ENCODE results near the gene LMNTD2.

The LMNTD2 gene

GRCh38 chr11:550021-550745 lies 10.4 kb downstream of the LMNTD2 start:
- TF ChIP-seq CTCF (IDR thresholded peaks at IDR 0.05; ENCODE audit: low read depth, low read length) = no peak
- no peak for DNase-seq (ENCODE audit: extremely low read depth, low read depth)

DNA sequence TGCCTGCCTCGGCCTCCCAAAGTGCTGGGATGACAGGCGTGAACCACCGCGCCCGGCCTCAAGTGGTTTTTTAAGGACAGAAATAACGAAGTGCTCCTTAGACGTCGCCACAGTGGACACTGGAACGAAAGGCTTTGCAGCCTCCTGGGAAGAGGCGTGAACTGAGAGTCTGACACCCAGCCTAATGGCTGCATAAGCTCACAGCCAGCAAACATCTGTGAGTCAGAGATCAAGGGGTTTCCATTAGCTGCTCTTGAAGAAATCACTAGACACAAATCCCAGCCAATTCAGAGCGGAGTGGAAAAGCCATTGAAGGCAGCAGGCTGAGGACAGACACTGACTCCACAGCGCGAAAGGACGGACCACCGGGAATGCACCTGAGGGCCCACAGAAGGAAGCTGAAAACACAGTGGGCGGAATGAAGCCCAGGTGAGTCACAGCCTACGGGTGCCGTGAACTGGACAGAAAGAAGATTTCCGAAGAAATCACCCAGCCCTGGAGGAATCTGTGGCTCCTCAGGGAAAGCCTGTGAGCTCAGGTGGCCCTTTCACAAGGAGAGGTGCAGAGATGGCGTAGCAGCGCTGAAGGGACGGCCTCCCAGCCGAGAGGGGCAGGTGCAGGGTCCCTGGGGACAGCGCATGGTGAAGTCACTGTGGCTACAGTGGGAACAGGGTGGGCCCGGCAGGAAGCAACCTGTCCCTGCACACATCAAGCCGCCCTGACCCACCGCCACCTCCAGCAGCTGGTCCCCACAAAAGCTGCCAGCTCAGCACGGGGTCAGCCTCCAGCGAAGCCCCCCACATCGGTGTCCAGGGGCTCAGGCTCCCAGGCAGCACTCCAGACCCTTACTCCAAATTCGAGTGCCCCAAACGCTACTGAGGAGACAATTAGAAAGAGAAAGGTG lies 11.6 kb downstream of the LMNTD2 start:
- TF ChIP-seq CTCF (IDR thresholded peaks at IDR 0.05; ENCODE audit: low read depth, low read length) = no peak
- no peak for DNase-seq (ENCODE audit: extremely low read depth, low read depth)

DNA sequence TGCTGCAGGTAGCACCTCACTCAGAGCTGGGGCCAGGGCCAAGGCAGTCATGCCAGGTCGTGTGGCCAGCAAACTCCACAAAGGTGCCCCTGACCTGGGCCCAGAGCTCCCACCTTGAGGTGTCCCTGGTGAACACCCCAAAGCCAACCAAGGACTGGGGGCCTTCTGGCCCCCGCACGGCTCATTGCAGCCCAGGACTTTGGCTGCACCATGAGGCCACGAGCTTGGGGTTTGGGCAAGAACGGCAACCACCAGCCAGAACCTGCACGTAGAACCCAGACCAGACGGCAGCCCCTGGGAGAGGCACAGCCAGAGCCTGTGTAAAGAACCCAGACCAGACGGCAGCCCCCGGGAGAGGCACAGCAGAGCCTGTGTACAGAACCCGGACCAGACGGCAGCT lies 15.4 kb downstream of the LMNTD2 start:
- no peak for DNase-seq (ENCODE audit: extremely low read depth, low read depth)
- no peak for TF ChIP-seq CTCF (IDR thresholded peaks at IDR 0.05; ENCODE audit: low read depth, low read length)

- no peak for DNase-seq (ENCODE audit: extremely low read depth, low read depth)
- TF ChIP-seq CTCF (IDR thresholded peaks at IDR 0.05; ENCODE audit: low read depth, low read length) = no peak
These were observed 15.7 kb downstream of the LMNTD2 start for GRCh38 chr11:544817-545166.

DNA sequence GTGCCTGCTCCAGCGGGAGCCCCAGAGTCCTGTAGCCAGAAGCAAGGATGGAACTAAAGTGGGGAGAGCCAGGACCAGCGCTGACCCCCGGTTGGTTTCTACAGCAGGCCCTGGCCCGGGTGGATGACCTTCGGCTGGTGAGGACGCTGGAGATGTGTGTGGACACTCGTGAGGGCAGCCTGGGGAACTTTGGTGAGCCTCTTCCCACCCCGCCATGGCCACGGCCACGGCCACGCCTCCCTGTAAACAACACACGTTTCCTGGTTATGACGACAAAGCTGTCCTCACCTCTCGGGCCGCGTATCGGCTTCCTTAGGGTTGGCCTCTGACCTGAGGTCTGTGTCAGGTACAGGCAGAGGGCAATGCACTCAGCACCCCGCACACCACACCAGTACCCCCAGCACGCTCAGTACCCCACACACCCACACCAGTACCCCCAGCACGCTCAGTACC lies 19.1 kb downstream of the LMNTD2 start:
- TF ChIP-seq CTCF (IDR thresholded peaks at IDR 0.05; ENCODE audit: low read depth, low read length) = no peak
- no peak for DNase-seq (ENCODE audit: extremely low read depth, low read depth)

DNA sequence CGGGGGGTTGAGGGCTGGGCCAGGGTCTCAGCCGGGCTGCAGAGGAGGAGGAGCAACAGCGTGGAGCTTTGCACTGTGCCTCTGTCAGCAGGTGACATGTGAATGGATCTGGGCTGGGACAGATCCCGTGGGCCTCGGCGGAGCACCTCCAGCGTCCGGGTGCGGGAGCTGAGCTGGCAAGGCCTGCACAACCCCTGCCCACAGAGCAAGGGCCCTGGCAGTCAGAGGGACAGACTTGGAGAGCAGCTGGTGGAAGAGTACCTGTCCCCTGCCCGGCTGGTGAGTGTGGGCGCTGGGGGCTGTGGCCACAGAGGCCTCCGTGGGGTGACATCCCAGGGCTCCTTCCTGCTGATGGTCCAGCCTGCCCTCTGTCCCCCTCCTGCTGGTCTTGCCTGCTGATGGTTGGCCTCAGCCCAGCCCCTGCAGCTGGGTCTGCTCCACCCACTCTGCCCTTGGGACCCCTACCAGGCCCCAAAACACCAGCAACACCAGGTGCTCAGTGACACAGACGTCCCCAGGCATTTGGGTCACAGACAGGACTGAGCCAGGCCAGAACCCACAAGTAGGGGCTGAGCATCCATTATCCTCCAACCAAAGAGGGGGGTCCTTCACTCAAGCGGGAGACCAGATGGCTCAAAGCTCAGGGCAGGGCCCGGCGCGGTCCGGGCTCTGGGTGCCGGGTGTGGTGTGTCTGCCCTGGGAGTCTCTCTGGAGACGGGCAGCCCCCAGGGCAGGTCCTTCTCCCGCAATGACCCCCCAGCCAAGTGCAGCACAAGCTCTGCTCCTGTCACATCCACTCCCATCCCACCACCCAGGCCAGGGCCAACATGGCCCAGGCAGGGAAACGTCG lies 19.7 kb downstream of the LMNTD2 start:
- no peak for TF ChIP-seq CTCF (IDR thresholded peaks at IDR 0.05; ENCODE audit: low read depth, low read length)
- DNase-seq (ENCODE audit: extremely low read depth, low read depth) = no peak

Data from AG09319 (cell line).